ENCODE results near the gene SLC25A53. TPM values are rescaled to one million over a fixed set of nuclear protein-coding genes. Genes with fewer than 3 reads are reported as not detected.
A peak's percentile ranks its signal among the peaks of the same experiment; 100 is the strongest.

Gene SLC25A53
- total and polyA plus RNA-seq, 10 of the 15 experiments (the other 5 are each of a cell fraction or from before 2014, with no cell fraction given): 4.1 to 11.4 (median 7.6) TPM

DNA sequence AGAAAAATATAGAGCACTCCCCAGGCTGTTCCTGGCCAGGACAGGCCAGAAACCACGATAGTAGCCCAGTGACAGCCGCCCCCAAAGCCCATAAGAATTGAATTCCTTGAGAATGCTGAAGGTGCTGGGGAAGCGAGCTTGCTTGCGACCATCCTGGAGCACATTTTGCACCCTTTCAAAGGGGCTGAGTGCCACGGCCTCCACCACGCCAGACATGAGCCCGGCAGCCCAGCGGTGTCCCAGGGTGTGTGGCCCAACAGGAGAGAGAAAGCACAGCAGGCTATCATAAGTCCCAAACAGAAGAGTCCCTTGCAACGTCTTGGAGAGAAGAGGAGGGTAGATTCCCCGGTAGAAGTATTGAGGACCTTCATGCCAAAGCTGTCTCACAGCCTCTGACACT lies 52.1 kb downstream of the SLC25A53 start:
- Histone ChIP-seq H3K27me3 (replicated peaks in 1 of 2; ENCODE audit: control insufficient read depth in 2 of 2, insufficient read depth in 2 of 2, low read length in 1 of 2) (no peaks in the 10 kb centered on the region), H4K20me1 (ENCODE audit: control insufficient read depth, insufficient read depth) (no peaks in the 10 kb centered on the region), H3K4me1 (ENCODE audit: control insufficient read depth, insufficient read depth, low read length) (no peaks in the 10 kb centered on the region), H3K4me3 (no peak overlapping the region), H3K9me3 (replicated peaks; ENCODE audit: control insufficient read depth, insufficient read depth, low read length) (no peaks in the 10 kb centered on the region), H3K4me2 (ENCODE audit: control insufficient read depth, insufficient read depth) (no peak overlapping the region), H3K36me3 (ENCODE audit: control insufficient read depth in 2 of 2, insufficient read depth in 2 of 2, low read length in 1 of 2) (no peaks in the 10 kb centered on the region), H3K27ac (ENCODE audit: control insufficient read depth, insufficient read depth) (no peak overlapping the region), H2AFZ (ENCODE audit: control insufficient read depth, low read depth, low read length) (no peak overlapping the region), H3K79me2 (ENCODE audit: control insufficient read depth, insufficient read depth, low read length) (no peaks in the 10 kb centered on the region), H3K9ac (ENCODE audit: control insufficient read depth, insufficient read depth, low read length) (no peak overlapping the region)
- no peak for ATAC-seq
- ChIA-PET CTCF (interaction anchor here (1.8 kb wide), 1 partner anchor 33 kb away, joined by 5 read pairs; no protein-coding TSS in a partner anchor), POLR2A (no interaction called here), RAD21 (ENCODE audit: unreplicated experiment) (no interaction called here), SMC1A (ENCODE audit: uncharacterized antibody, unreplicated experiment) (no interaction called here)
- no peak for DNase-seq (ENCODE audit: low read depth, low spot score)
- in situ Hi-C loops (cut with MboI) (no loop called here), intact Hi-C loops (cut with micrococcal nuclease; ENCODE audit: unreplicated experiment) (no loop called here)
- no TSS peak for BruUV-seq (replicated peaks)
- WGBS (ENCODE audit: insufficient coverage, insufficient replicate concordance, low lambda C conversion rate, missing lambda C conversion rate): 50% methylated on average over 10 of the region's 10 CpGs
- TF ChIP-seq ZNF384 (IDR thresholded peaks at IDR 0.05; ENCODE audit: borderline replicate concordance, low read depth, low read length) (no peak), ATF7 (IDR thresholded peaks at IDR 0.05; ENCODE audit: low read depth) (no peak), NKRF (conservative IDR thresholded peaks at IDR 0.05) (no peak)
- no peak for FAIRE-seq

- no peak for FAIRE-seq
- intact Hi-C loops (cut with micrococcal nuclease; ENCODE audit: unreplicated experiment): loop anchor here (1.0 kb wide), 2 partner anchors 14 to 37 kb away; no protein-coding TSS in a partner anchor
- SMC1A ChIA-PET (ENCODE audit: uncharacterized antibody, unreplicated experiment): interaction anchor here (0.6 to 2.9 kb wide), 4 partner anchors 9 to 158 kb away, joined by 3 to 19 read pairs (median 10); partner anchors contain the start of gene ZCCHC18
These were observed 57.9 kb downstream of the SLC25A53 start for GRCh38 chrX:104098919-104099318.

More at GRCh38 chrX:104098919-104099318, 57.9 kb downstream of the SLC25A53 start:
- H3K9ac ChIP-seq (ENCODE audit: control insufficient read depth, insufficient read depth, low read length): no peak overlapping the region
- BruUV-seq (replicated peaks): no TSS peak
- ChIA-PET RAD21 (ENCODE audit: unreplicated experiment) (interaction anchor here (0.9 to 3.0 kb wide), 6 partner anchors 13 to 254 kb away, joined by 3 to 19 read pairs (median 4); partner anchors contain the start of gene ZCCHC18), CTCF (interaction anchor here (0.6 to 3.3 kb wide), 10 partner anchors 12 to 1091 kb away, joined by 3 to 41 read pairs (median 3); partner anchors contain the start of gene ZCCHC18), POLR2A (no interaction called here)
- no peak for DNase-seq (ENCODE audit: low read depth, low spot score)
- in situ Hi-C loops (cut with MboI): no loop called here
- H3K4me1 ChIP-seq (ENCODE audit: control insufficient read depth, insufficient read depth, low read length): no peaks in the 10 kb centered on the region
- no peaks in the 10 kb centered on the region for H3K27me3 ChIP-seq (replicated peaks in 1 of 2; ENCODE audit: control insufficient read depth in 2 of 2, insufficient read depth in 2 of 2, low read length in 1 of 2)
- no peaks in the 10 kb centered on the region for H4K20me1 ChIP-seq (ENCODE audit: control insufficient read depth, insufficient read depth)
- H3K4me2 ChIP-seq (ENCODE audit: control insufficient read depth, insufficient read depth): no peak overlapping the region
- no peak for TF ChIP-seq SIN3A (IDR thresholded peaks at IDR 0.05; ENCODE audit: low read depth, low read length)
- no peak for TF ChIP-seq STAT3 (IDR thresholded peaks at IDR 0.05; ENCODE audit: low read depth, low read length)
- no peak for TF ChIP-seq HDGF (IDR thresholded peaks at IDR 0.05)
- TF ChIP-seq, protein P1, sequence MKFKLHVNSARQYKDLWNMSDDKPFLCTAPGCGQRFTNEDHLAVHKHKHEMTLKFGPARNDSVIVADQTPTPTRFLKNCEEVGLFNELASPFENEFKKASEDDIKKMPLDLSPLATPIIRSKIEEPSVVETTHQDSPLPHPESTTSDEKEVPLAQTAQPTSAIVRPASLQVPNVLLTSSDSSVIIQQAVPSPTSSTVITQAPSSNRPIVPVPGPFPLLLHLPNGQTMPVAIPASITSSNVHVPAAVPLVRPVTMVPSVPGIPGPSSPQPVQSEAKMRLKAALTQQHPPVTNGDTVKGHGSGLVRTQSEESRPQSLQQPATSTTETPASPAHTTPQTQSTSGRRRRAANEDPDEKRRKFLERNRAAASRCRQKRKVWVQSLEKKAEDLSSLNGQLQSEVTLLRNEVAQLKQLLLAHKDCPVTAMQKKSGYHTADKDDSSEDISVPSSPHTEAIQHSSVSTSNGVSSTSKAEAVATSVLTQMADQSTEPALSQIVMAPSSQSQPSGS (IDR thresholded peaks at IDR 0.05; ENCODE audit: low read length): no peak
- TF ChIP-seq TARDBP (IDR thresholded peaks at IDR 0.05; ENCODE audit: borderline replicate concordance): no peak
- TF ChIP-seq RELA (IDR thresholded peaks at IDR 0.05; ENCODE audit: borderline replicate concordance, partially characterized antibody): no peak
- peak; percentile 77 for ATAC-seq
- no peaks in the 10 kb centered on the region for H3K79me2 ChIP-seq (ENCODE audit: control insufficient read depth, insufficient read depth, low read length)
- H3K27ac ChIP-seq (ENCODE audit: control insufficient read depth, insufficient read depth): no peak overlapping the region
- H2AFZ ChIP-seq (ENCODE audit: control insufficient read depth, low read depth, low read length): no peak overlapping the region
- no peaks in the 10 kb centered on the region for H3K9me3 ChIP-seq (replicated peaks; ENCODE audit: control insufficient read depth, insufficient read depth, low read length)
- no peaks in the 10 kb centered on the region for H3K36me3 ChIP-seq (ENCODE audit: control insufficient read depth in 2 of 2, insufficient read depth in 2 of 2, low read length in 1 of 2)
- no peak overlapping the region for H3K4me3 ChIP-seq

Data from GM12878 (cell line).